Suprapubic skin (tissue), 4 donors: Measurements from ENCODE around the gene CACNA1I. TPM values are rescaled to one million over a fixed set of nuclear protein-coding genes. Genes with fewer than 3 reads are reported as not detected.
A peak's percentile ranks its signal among the peaks of the same experiment; 100 is the strongest.

ENCODE experiments used
- DNase-seq, 2 donors: peaks; one replicate each; pipeline ENCODE4 v3.0.0-alpha.2; 2019; ENCODE audit warnings: low spot score in 2 of 2
- H3K27ac ChIP-seq: fragments of 200-600 bp; sonication (generic); one replicate; pipeline ENCODE4 v1.5.1; 2019
- H3K27me3 ChIP-seq: fragments of 200-600 bp; sonication (generic); one replicate; pipeline ENCODE4 v1.5.1; 2019
- H3K36me3 ChIP-seq: fragments of 200-600 bp; sonication (generic); one replicate; pipeline ENCODE4 v1.5.1; 2019
- H3K4me1 ChIP-seq: fragments of 200-600 bp; sonication (generic); one replicate; pipeline ENCODE4 v1.5.1; 2019
- H3K4me3 ChIP-seq: fragments of 200-600 bp; sonication (generic); one replicate; pipeline ENCODE4 v1.5.1; 2019; ENCODE audit warnings: mild to moderate bottlenecking
- H3K9me3 ChIP-seq: fragments of 200-600 bp; sonication (generic); one replicate; pipeline ENCODE4 v1.5.1; 2019
- EP300 ChIP-seq: sonication (generic); formaldehyde crosslinking; IDR thresholded peaks from one replicate; pipeline ENCODE4 v1.6.1; 2017; ENCODE audit warnings: antibody characterized with exemption
- POLR2A ChIP-seq, 2 donors: fragments of 450-650 bp; IDR thresholded peaks; one replicate each; pipeline ENCODE4 v1.6.1; 2017; ENCODE audit warnings: antibody characterized with exemption in 2 of 2, mild to moderate bottlenecking in 2 of 2, moderate library complexity in 2 of 2
- POLR2AphosphoS5 ChIP-seq, 3 donors: sonication (generic); formaldehyde crosslinking; IDR thresholded peaks; one replicate each; pipeline ENCODE4 v1.6.1; 2017; ENCODE audit warnings: antibody characterized with exemption in 3 of 3
- WGBS: methylation state at CpG from one replicate; pipeline ENCODE4 v1.1.5; 2018; 5-methylcytosine and 5-hydroxymethylcytosine counted together
- total RNA-seq, 4 donors: library from RNA; depleted of rRNA; stranded (reverse); fragments of >200 nt; gene quantifications; one replicate each; pipeline ENCODE4 v1.1.0, GENCODE V29; 2016
- TF ChIP-seq, protein P1 (sequence below), 2 donors: fragments of 200-600 bp in 1 of 2; fragments of 450-650 bp in 1 of 2; sonication (generic) in 1 of 2; IDR thresholded peaks; one replicate each; pipeline ENCODE4 v1.5.1; 2016 to 2019; ENCODE audit warnings: antibody characterized with exemption in 2 of 2, mild to moderate bottlenecking in 1 of 2, moderate library complexity in 1 of 2

Gene CACNA1I
- total RNA-seq, 4 donors from 2014 or later = 0.08 to 0.80 (median 0.17) TPM; not detected in 1

DNA sequence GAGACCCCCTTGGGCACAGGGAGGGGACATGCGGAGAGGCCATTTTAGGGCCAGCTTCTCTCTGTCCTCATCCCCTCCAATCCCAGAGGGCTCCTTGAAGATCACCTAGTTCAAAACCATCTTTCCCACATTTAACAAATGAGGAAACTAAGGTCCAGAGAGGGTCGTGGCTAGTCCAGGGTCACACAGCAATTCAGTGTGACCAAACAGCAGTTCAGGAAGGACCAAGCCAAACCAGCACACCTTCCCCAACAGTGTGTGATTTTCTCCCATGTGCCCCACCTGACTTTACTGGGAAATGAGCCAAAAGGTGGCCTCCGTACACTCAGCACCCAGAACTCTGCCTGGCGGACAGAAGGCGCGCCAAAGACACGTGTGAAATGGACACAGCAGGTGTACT, 51.3 kb downstream of the CACNA1I start:
- H3K4me1 ChIP-seq = peaks cover 4% of the 10 kb centered on the region
- H3K4me3 ChIP-seq = no peak overlapping the region
- 58% methylated on average over 7 of the region's 7 CpGs for WGBS
- peaks cover 85% of the 10 kb centered on the region for H3K27me3 ChIP-seq
- TF ChIP-seq POLR2A (IDR thresholded peaks at IDR 0.05) = no peak
- TF ChIP-seq POLR2AphosphoS5 (IDR thresholded peaks at IDR 0.05) = no peak
- TF ChIP-seq, protein P1, sequence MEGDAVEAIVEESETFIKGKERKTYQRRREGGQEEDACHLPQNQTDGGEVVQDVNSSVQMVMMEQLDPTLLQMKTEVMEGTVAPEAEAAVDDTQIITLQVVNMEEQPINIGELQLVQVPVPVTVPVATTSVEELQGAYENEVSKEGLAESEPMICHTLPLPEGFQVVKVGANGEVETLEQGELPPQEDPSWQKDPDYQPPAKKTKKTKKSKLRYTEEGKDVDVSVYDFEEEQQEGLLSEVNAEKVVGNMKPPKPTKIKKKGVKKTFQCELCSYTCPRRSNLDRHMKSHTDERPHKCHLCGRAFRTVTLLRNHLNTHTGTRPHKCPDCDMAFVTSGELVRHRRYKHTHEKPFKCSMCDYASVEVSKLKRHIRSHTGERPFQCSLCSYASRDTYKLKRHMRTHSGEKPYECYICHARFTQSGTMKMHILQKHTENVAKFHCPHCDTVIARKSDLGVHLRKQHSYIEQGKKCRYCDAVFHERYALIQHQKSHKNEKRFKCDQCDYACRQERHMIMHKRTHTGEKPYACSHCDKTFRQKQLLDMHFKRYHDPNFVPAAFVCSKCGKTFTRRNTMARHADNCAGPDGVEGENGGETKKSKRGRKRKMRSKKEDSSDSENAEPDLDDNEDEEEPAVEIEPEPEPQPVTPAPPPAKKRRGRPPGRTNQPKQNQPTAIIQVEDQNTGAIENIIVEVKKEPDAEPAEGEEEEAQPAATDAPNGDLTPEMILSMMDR (IDR thresholded peaks at IDR 0.05) = no peak
- no peak for TF ChIP-seq EP300
- no peaks in the 10 kb centered on the region for H3K36me3 ChIP-seq
- H3K27ac ChIP-seq = no peak overlapping the region
- H3K9me3 ChIP-seq = no peaks in the 10 kb centered on the region
- DNase-seq = no peak

DNA sequence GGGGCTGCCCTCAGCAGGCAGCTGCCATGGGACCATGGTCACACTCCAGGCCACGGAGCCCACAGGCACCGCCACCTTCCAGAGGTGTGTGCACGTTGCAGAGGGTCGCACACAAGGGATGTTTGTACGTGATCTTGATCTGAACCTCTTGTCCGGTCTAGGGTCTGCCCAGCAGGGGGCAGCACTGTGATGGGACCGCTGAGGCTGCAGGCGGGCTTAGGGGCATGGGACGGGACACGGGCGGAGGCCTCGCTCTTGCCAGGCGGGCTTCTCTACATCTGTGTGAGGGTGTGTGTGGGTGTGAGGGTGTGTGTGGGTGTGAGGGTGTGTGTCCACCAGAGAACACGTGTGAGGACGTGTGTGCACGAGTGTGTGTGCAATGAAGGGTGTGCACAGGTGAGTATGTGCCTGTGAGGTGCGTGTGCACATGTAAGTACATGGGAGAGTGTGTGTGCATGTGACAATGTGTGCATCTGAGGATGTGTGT, 52.4 kb downstream of the CACNA1I start:
- no peaks in the 10 kb centered on the region for H3K4me1 ChIP-seq
- no peaks in the 10 kb centered on the region for H3K9me3 ChIP-seq
- H3K36me3 ChIP-seq = no peaks in the 10 kb centered on the region
- peaks cover 85% of the 10 kb centered on the region for H3K27me3 ChIP-seq
- no peak for DNase-seq
- H3K27ac ChIP-seq = no peak overlapping the region
- H3K4me3 ChIP-seq = no peak overlapping the region
- 32% methylated on average over 17 of the region's 17 CpGs for WGBS
- TF ChIP-seq, protein P1 (IDR thresholded peaks at IDR 0.05) = peak in 1 of 2 donors; percentile 12
- no peak for TF ChIP-seq POLR2A (IDR thresholded peaks at IDR 0.05)

DNA sequence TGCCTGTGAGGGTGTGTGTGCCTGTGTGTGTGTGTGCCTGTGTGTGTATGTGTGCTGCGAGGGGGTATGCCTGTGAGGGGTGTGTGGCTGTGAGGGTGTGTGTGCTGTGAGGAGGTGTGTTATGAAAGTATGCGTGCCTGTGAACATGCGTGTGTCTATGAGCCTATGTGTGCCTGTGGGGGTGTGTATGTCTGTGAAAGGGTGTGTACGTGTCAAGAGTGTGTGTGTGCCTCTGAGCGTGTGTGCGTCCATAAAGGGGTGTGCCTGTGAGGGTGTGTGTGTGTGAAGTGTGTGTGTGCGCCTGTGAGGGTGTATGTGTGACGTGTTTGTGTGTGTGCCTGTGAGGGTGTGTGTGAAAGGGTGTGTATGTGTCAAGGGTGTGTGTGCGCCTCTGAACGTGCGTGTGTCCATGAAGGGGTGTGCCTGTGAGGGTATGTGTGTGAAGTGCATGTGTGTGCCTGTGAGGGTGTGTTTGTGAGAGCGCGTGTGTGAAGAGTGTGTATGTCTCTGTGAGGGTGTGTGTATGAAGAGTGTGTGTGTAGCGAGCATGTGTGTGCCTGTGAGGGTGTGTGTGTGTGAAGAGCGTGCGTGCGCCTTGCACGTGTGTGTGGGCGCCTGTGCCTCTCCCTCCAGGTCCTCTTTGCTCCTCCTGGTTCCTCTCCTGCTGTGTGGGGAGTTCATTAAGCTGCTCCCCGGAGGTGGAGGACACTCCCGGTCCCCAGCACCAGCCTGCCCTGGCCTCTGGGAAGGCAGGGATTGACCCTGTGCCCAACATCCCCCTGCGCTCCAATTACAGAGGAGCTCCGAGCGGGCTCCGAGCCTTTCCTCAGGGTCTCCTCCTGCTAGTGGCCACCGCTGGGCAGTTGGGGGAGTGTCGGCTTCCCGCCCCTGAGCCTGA, 53.3 kb downstream of the CACNA1I start:
- H3K36me3 ChIP-seq = no peaks in the 10 kb centered on the region
- H3K27me3 ChIP-seq = peaks cover 85% of the 10 kb centered on the region
- no peaks in the 10 kb centered on the region for H3K4me1 ChIP-seq
- H3K9me3 ChIP-seq = no peaks in the 10 kb centered on the region
- WGBS = 63% methylated on average over 19 of the region's 28 CpGs
- no peak overlapping the region for H3K27ac ChIP-seq
- no peak overlapping the region for H3K4me3 ChIP-seq
- TF ChIP-seq EP300 (no peak), POLR2A (IDR thresholded peaks at IDR 0.05) (no peak), POLR2AphosphoS5 (IDR thresholded peaks at IDR 0.05) (no peak)
- TF ChIP-seq, protein P1 (IDR thresholded peaks at IDR 0.05) = no peak
- DNase-seq = no peak

DNA sequence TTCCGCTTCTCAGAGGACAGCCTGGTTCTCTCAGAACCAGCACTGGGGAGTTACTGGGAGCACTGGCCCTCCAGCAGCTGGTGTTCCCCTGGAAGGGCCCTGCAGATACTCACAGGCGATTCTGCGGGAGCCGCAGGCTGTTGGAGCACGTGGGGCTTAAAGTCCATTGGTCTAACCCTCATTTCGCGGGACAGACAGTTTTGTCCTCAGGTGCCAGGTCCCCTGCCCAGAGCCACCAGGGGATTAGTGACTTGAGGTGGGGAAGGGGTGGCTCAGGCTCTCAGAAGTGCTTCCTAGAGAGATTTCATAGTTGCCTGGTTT, 53.9 kb downstream of the CACNA1I start:
- Histone ChIP-seq H3K9me3 (no peaks in the 10 kb centered on the region), H3K4me1 (no peaks in the 10 kb centered on the region), H3K36me3 (no peaks in the 10 kb centered on the region), H3K27me3 (peaks cover 82% of the 10 kb centered on the region), H3K4me3 (no peak overlapping the region), H3K27ac (no peak overlapping the region)
- TF ChIP-seq, protein P1 (IDR thresholded peaks at IDR 0.05) = no peak
- no peak for TF ChIP-seq POLR2A (IDR thresholded peaks at IDR 0.05)
- no peak for TF ChIP-seq POLR2AphosphoS5 (IDR thresholded peaks at IDR 0.05)
- TF ChIP-seq EP300 = no peak
- 53% methylated on average over 7 of the region's 7 CpGs for WGBS
- no peak for DNase-seq
